Right renal pelvis (tissue), 4 donors: ENCODE results near the gene IGF2. TPM values are rescaled to one million over a fixed set of nuclear protein-coding genes. Genes with fewer than 3 reads are reported as not detected.

Experiments
- DNase-seq, 4 donors: peaks; one replicate each; pipeline ENCODE4 v3.0.0-alpha.2; 2013; ENCODE audit warnings: low read depth in 4 of 4, low spot score in 3 of 4, missing footprints in 1 of 4
- polyA plus RNA-seq, 4 donors: library from polyadenylated mRNA; unstranded; fragments of 120-200 nt; gene quantifications; one replicate each; pipeline ENCODE4 v1.2.1, GENCODE V29; 2013; ENCODE audit not compliant: insufficient read length in 4 of 4

IGF2 gene
- polyA plus RNA-seq, 4 donors, result 761 to 994 (median 807) TPM

- DNase-seq, result no peak
These were observed 31.7 kb downstream of the IGF2 start for GRCh38 chr11:2107521-2107920.

- DNase-seq, result no peak
These were observed 32.5 kb downstream of the IGF2 start for GRCh38 chr11:2106583-2107209.

- no peak for DNase-seq
These were observed 33.7 kb downstream of the IGF2 start for GRCh38 chr11:2105511-2105910.

- DNase-seq, result no peak
These were observed 34.4 kb downstream of the IGF2 start for GRCh38 chr11:2104524-2105440.

- no peak for DNase-seq
These were observed 35.3 kb downstream of the IGF2 start for GRCh38 chr11:2103668-2104523.

GRCh38 chr11:2102883-2103213 is 36.3 kb downstream of the IGF2 start:
- no peak for DNase-seq

- no peak for DNase-seq
These were observed 36.9 kb downstream of the IGF2 start for GRCh38 chr11:2102132-2102882.

GRCh38 chr11:2101171-2101675 is 38.0 kb downstream of the IGF2 start:
- no peak for DNase-seq

- no peak for DNase-seq
These were observed 38.6 kb downstream of the IGF2 start for GRCh38 chr11:2100361-2101170.

GRCh38 chr11:2099516-2100349 is 39.5 kb downstream of the IGF2 start:
- DNase-seq, result no peak

- DNase-seq, result no peak
These were observed 40.3 kb downstream of the IGF2 start for GRCh38 chr11:2098691-2099515.

- DNase-seq, result no peak
These were observed 41.0 kb downstream of the IGF2 start for GRCh38 chr11:2097998-2098690.

GRCh38 chr11:2097356-2097997 is 41.7 kb downstream of the IGF2 start:
- DNase-seq, result peak; percentile 41 to 69 (median 60)

- DNase-seq, result no peak
These were observed 42.3 kb downstream of the IGF2 start for GRCh38 chr11:2096919-2097301.

- DNase-seq, result no peak
These were observed 42.9 kb downstream of the IGF2 start for GRCh38 chr11:2096011-2096918.

- no peak for DNase-seq
These were observed 43.6 kb downstream of the IGF2 start for GRCh38 chr11:2095542-2095941.
